WTC11 (cell line): ENCODE measurements around the gene ANTXR1. TPM values are rescaled to one million over a fixed set of nuclear protein-coding genes. Genes with fewer than 3 reads are reported as not detected.

Experiments used
- ATAC-seq: fragments of 200-7000 bp; cut with Tn5 transposase; 2 replicates; pipeline ENCODE4 v1.10.0; 2021; ENCODE audit warnings: mild to moderate bottlenecking, moderate library complexity
- CTCF ChIA-PET: fragments of 300-600 bp; sonication (Branson Sonifier 250); formaldehyde crosslinking; loops from one replicate; lab custom pipeline; 2021; ENCODE audit warnings: antibody characterized with exemption; lab: Charles Lee
- POLR2A ChIA-PET: fragments of 350-600 bp; sonication (Branson Sonifier 250); formaldehyde crosslinking; loops from one replicate; lab custom pipeline; 2021; ENCODE audit warnings: antibody characterized with exemption; lab: Charles Lee
- DNase-seq: peaks from one replicate; pipeline ENCODE4 v3.0.0; 2021; ENCODE audit warnings: low spot score
- H3K27ac Mint-ChIP-seq: 2 replicates; pipeline ENCODE4 v1.8.0; 2021; ENCODE audit warnings: mixed read lengths
- H3K27me3 Mint-ChIP-seq: 2 replicates; pipeline ENCODE4 v1.8.0; 2021; ENCODE audit warnings: low read depth, mild to moderate bottlenecking, moderate library complexity, mixed read lengths
- H3K36me3 Mint-ChIP-seq: 2 replicates; pipeline ENCODE4 v1.8.0; 2021; ENCODE audit warnings: mixed read lengths
- H3K4me1 Mint-ChIP-seq: 2 replicates; pipeline ENCODE4 v1.8.0; 2022; ENCODE audit warnings: mixed read lengths
- H3K4me3 Mint-ChIP-seq: 2 replicates; pipeline ENCODE4 v1.8.0; 2021; ENCODE audit warnings: mild to moderate bottlenecking, moderate library complexity, mixed read lengths
- H3K9me3 Mint-ChIP-seq: 2 replicates; pipeline ENCODE4 v1.8.0; 2021; ENCODE audit warnings: mixed read lengths
- ATF1 ChIP-seq: sonication (generic); formaldehyde crosslinking; IDR thresholded peaks from 2 replicates; pipeline ENCODE4 v1.8.1; 2023; ENCODE audit warnings: mild to moderate bottlenecking, moderate library complexity, missing genetic modification reagents
- CREM ChIP-seq: sonication (generic); formaldehyde crosslinking; IDR thresholded peaks from 2 replicates; pipeline ENCODE4 v1.8.1; 2022; ENCODE audit warnings: mild to moderate bottlenecking, missing genetic modification reagents, moderate library complexity
- FOXP1 ChIP-seq: sonication (generic); formaldehyde crosslinking; IDR thresholded peaks from 2 replicates; pipeline ENCODE4 v1.8.0; 2022; ENCODE audit warnings: missing genetic modification reagents, mild to moderate bottlenecking, moderate library complexity, borderline replicate concordance
- HMGA2 ChIP-seq: fragments of 250-450 bp; sonication (Bioruptor Pico); IDR thresholded peaks from 2 replicates; pipeline ENCODE4 v1.4.0; 2021; ENCODE audit warnings: mild to moderate bottlenecking, moderate library complexity
- JUN ChIP-seq: sonication (generic); formaldehyde crosslinking; IDR thresholded peaks from 2 replicates; pipeline ENCODE4 v1.8.0; 2023; ENCODE audit warnings: mild to moderate bottlenecking, missing genetic modification reagents
- MXD4 ChIP-seq: fragments of 250-450 bp; sonication (Bioruptor Pico); IDR thresholded peaks from 2 replicates; pipeline ENCODE4 v1.8.0; 2021; ENCODE audit warnings: mild to moderate bottlenecking, moderate library complexity, borderline replicate concordance
- OVOL2 ChIP-seq: fragments of 250-450 bp; sonication (Bioruptor Pico); IDR thresholded peaks from 2 replicates; pipeline ENCODE4 v1.9.0; 2021; ENCODE audit warnings: mild to moderate bottlenecking, borderline replicate concordance
- TCF7 ChIP-seq: sonication (generic); formaldehyde crosslinking; IDR thresholded peaks from 2 replicates; pipeline ENCODE4 v1.8.0; 2022; ENCODE audit warnings: mild to moderate bottlenecking, low read depth, missing genetic modification reagents, moderate library complexity
- ZNF232 ChIP-seq: sonication (generic); formaldehyde crosslinking; IDR thresholded peaks from 2 replicates; pipeline ENCODE4 v1.8.0; 2022; ENCODE audit warnings: mild to moderate bottlenecking, missing genetic modification reagents
- ZNF416 ChIP-seq: fragments of 250-450 bp; sonication (Bioruptor Pico); IDR thresholded peaks from 2 replicates; pipeline ENCODE4 v1.9.0; 2021; ENCODE audit warnings: mild to moderate bottlenecking, inconsistent platforms
- total RNA-seq: library from RNA; stranded (reverse); gene quantifications from 3 replicates; pipeline ENCODE4 v1.2.3, GENCODE V29; 2021
- TF ChIP-seq, protein P1 (sequence below): sonication (generic); formaldehyde crosslinking; IDR thresholded peaks from 2 replicates; pipeline ENCODE4 v1.8.0; 2023; ENCODE audit warnings: mild to moderate bottlenecking, missing genetic modification reagents
- TF ChIP-seq, protein P2 (sequence below): sonication (generic); formaldehyde crosslinking; IDR thresholded peaks from 2 replicates; pipeline ENCODE4 v1.8.1; 2023; ENCODE audit warnings: mild to moderate bottlenecking, missing genetic modification reagents, moderate library complexity
- TF ChIP-seq, protein P3 (sequence below): sonication (generic); formaldehyde crosslinking; IDR thresholded peaks from 2 replicates; pipeline ENCODE4 v1.8.1; 2023; ENCODE audit warnings: mild to moderate bottlenecking, missing genetic modification reagents, borderline replicate concordance
- TF ChIP-seq, protein P4 (sequence below): sonication (generic); formaldehyde crosslinking; conservative IDR thresholded peaks from 2 replicates; pipeline ENCODE4 v1.8.1; 2022; ENCODE audit warnings: mild to moderate bottlenecking, missing genetic modification reagents
- TF ChIP-seq, protein P5 (sequence below): fragments of 250-450 bp; sonication (Bioruptor Pico); IDR thresholded peaks from 2 replicates; pipeline ENCODE4 v1.9.0; 2021; ENCODE audit warnings: moderate library complexity, mild to moderate bottlenecking, inconsistent platforms, borderline replicate concordance

ANTXR1 gene
- total RNA-seq, 1 experiment from 2014 or later: 30.0 TPM

DNA sequence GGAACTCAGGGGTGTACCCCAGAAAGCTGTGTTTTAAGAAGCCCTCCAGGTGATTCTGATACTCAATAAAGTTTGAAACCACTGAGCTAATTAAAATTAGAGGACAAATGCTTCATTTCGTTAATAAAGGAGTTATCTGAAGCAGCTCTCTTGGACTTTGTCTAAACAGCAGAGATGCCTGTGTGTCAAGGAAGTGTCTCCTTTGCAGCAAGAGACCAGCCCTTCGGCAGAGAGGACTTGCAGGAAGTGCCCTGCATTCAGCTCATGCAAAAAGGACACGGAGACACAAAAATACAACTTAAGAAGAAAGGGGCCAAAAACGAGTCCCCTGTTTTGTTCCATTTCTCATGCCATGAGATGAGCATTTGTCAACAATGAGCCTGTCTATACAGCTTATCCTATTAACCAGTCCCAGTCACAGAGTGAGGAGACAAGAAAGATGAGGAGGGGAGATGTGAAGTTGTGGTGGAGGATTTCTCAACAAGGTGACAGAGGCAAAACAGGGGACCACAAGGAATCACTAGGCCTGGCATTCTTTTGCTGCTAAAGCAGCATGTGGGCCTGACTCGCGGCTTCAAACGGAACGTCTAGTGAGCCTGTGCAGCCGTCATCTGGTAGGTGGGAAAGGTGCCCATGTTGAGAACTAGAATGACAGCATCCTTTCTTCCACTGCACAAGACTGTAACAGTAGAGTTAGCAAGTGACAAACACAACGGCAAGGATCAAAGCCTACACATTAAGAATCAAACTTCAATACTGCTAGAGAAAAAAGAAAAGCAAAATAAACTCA is 152.3 kb downstream of the ANTXR1 start (continued):
- no peak for TF ChIP-seq CREM (CRISPR knock-in tag)
- TF ChIP-seq TCF7 (CRISPR knock-in tag): no peak
- TF ChIP-seq HMGA2 (CRISPR knock-in tag): no peak
- TF ChIP-seq JUN: no peak
- TF ChIP-seq ATF1 (CRISPR knock-in tag): no peak
- TF ChIP-seq, protein P1, sequence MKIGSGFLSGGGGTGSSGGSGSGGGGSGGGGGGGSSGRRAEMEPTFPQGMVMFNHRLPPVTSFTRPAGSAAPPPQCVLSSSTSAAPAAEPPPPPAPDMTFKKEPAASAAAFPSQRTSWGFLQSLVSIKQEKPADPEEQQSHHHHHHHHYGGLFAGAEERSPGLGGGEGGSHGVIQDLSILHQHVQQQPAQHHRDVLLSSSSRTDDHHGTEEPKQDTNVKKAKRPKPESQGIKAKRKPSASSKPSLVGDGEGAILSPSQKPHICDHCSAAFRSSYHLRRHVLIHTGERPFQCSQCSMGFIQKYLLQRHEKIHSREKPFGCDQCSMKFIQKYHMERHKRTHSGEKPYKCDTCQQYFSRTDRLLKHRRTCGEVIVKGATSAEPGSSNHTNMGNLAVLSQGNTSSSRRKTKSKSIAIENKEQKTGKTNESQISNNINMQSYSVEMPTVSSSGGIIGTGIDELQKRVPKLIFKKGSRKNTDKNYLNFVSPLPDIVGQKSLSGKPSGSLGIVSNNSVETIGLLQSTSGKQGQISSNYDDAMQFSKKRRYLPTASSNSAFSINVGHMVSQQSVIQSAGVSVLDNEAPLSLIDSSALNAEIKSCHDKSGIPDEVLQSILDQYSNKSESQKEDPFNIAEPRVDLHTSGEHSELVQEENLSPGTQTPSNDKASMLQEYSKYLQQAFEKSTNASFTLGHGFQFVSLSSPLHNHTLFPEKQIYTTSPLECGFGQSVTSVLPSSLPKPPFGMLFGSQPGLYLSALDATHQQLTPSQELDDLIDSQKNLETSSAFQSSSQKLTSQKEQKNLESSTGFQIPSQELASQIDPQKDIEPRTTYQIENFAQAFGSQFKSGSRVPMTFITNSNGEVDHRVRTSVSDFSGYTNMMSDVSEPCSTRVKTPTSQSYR (CRISPR knock-in tag): no peak
- TF ChIP-seq, protein P2, sequence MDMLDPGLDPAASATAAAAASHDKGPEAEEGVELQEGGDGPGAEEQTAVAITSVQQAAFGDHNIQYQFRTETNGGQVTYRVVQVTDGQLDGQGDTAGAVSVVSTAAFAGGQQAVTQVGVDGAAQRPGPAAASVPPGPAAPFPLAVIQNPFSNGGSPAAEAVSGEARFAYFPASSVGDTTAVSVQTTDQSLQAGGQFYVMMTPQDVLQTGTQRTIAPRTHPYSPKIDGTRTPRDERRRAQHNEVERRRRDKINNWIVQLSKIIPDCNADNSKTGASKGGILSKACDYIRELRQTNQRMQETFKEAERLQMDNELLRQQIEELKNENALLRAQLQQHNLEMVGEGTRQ (CRISPR knock-in tag): no peak
- TF ChIP-seq, protein P3, sequence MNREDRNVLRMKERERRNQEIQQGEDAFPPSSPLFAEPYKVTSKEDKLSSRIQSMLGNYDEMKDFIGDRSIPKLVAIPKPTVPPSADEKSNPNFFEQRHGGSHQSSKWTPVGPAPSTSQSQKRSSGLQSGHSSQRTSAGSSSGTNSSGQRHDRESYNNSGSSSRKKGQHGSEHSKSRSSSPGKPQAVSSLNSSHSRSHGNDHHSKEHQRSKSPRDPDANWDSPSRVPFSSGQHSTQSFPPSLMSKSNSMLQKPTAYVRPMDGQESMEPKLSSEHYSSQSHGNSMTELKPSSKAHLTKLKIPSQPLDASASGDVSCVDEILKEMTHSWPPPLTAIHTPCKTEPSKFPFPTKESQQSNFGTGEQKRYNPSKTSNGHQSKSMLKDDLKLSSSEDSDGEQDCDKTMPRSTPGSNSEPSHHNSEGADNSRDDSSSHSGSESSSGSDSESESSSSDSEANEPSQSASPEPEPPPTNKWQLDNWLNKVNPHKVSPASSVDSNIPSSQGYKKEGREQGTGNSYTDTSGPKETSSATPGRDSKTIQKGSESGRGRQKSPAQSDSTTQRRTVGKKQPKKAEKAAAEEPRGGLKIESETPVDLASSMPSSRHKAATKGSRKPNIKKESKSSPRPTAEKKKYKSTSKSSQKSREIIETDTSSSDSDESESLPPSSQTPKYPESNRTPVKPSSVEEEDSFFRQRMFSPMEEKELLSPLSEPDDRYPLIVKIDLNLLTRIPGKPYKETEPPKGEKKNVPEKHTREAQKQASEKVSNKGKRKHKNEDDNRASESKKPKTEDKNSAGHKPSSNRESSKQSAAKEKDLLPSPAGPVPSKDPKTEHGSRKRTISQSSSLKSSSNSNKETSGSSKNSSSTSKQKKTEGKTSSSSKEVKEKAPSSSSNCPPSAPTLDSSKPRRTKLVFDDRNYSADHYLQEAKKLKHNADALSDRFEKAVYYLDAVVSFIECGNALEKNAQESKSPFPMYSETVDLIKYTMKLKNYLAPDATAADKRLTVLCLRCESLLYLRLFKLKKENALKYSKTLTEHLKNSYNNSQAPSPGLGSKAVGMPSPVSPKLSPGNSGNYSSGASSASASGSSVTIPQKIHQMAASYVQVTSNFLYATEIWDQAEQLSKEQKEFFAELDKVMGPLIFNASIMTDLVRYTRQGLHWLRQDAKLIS (CRISPR knock-in tag): no peak
- TF ChIP-seq ZNF232 (CRISPR knock-in tag): no peak
- no peak for TF ChIP-seq ZNF416 (CRISPR knock-in tag)

DNA sequence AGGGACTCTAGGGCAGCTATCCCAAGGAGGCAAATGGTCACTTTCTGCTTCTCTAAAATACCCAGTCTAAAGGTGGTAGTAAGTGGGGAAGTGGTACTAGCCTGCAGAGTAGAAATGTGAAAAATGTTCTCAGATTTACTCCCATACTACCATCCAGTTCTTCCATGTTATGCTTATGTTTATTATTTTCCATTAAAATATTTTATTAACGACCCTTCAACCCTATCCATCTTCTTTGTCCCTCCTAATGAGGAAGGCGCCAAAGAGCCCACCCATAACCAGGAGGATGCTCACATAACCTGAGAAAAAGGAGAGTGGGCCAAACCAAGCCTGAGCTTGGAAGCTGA is 153.5 kb downstream of the ANTXR1 start:
- H3K27ac Mint-ChIP-seq: no peak overlapping the region
- no peak for DNase-seq
- H3K27me3 Mint-ChIP-seq: no peaks in the 10 kb centered on the region
- H3K36me3 Mint-ChIP-seq: peaks cover 7% of the 10 kb centered on the region
- peaks cover 32% of the 10 kb centered on the region for H3K4me1 Mint-ChIP-seq
- TF ChIP-seq, protein P4, sequence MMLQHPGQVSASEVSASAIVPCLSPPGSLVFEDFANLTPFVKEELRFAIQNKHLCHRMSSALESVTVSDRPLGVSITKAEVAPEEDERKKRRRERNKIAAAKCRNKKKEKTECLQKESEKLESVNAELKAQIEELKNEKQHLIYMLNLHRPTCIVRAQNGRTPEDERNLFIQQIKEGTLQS: no peak
- TF ChIP-seq, protein P5, sequence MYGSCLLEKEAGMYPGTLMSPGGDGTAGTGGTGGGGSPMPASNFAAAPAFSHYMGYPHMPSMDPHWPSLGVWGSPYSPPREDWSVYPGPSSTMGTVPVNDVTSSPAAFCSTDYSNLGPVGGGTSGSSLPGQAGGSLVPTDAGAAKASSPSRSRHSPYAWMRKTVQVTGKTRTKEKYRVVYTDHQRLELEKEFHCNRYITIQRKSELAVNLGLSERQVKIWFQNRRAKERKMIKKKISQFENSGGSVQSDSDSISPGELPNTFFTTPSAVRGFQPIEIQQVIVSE (CRISPR knock-in tag): no peak
- TF ChIP-seq FOXP1 (CRISPR knock-in tag): no peak
- TF ChIP-seq MXD4 (CRISPR knock-in tag): no peak
- TF ChIP-seq OVOL2 (CRISPR knock-in tag): no peak
- TF ChIP-seq, all 79 proteins: peak for 0
- ChIA-PET CTCF (no interaction called here), POLR2A (no interaction called here)
- no peak for ATAC-seq
- Mint-ChIP-seq H3K9me3 (peaks cover 8% of the 10 kb centered on the region), H3K4me3 (no peak overlapping the region)
